HCT116 (cell line): ENCODE results near the gene KRT15. TPM values are rescaled to one million over a fixed set of nuclear protein-coding genes. Genes with fewer than 3 reads are reported as not detected.

Experiments used
- ATAC-seq: fragments of 200-7000 bp; cut with Tn5 transposase; 2 replicates; pipeline ENCODE4 v1.9.1; 2020; ENCODE audit warnings: mild to moderate bottlenecking, moderate library complexity
- BruUV-seq: library from RNA; stranded (reverse); fragments of 400-500 nt; replicated peaks from 2 replicates; lab custom pipeline; 2021; lab: Mats Ljungman, UMichigan
- CTCF ChIA-PET: fragments of 300-600 bp; sonication (Branson Sonifier 250); formaldehyde crosslinking; loops from one replicate; lab custom pipeline; 2021; ENCODE audit warnings: antibody characterized with exemption; lab: Charles Lee
- POLR2A ChIA-PET: fragments of 300-600, 350-600 bp; sonication (Branson Sonifier 250); formaldehyde crosslinking; loops from one replicate; lab custom pipeline; 2021; ENCODE audit warnings: antibody characterized with exemption; lab: Charles Lee
- RAD21 ChIA-PET, 2 experiments: fragments of 300-600 bp; sonication (Branson Sonifier 250); formaldehyde crosslinking; loops; one replicate each; lab custom pipeline; 2023; ENCODE audit warnings: low total read pairs in 2 of 2; ENCODE audit not compliant: uncharacterized antibody in 2 of 2, unreplicated experiment in 2 of 2, low non-redundant PET in 1 of 2; lab: Charles Lee
- DNase-seq: peaks from one replicate; pipeline ENCODE4 v3.0.0-alpha.2; 2010; ENCODE audit warnings: low read depth, low spot score
- H2AFZ ChIP-seq: fragments of 200-600 bp; shearing (Covaris generic), sonication (generic); 2 replicates; pipeline ENCODE4 v1.6.1; 2017; ENCODE audit warnings: low read depth, mixed run types, mixed read lengths, antibody characterized with exemption, low read length; ENCODE audit not compliant: poor library complexity, severe bottlenecking
- H3K27ac ChIP-seq: 2 replicates; pipeline ENCODE4 v1.5.1; 2012; ENCODE audit warnings: low read depth, low read length
- H3K27me3 ChIP-seq: fragments of 200-600 bp; sonication (generic); 2 replicates; pipeline ENCODE4 v1.6.1; 2016; ENCODE audit warnings: mixed run types, low read length, mixed read lengths; ENCODE audit not compliant: insufficient read depth
- H3K36me3 ChIP-seq, 2 experiments: fragments of 200-500 bp in 1 of 2; fragments of 200-600 bp in 1 of 2; sonication (Bioruptor generic) in 1 of 2; sonication (generic) in 1 of 2; 2 replicates each; pipeline versions ENCODE4 v1.5.1 to v1.6.1; 2014 to 2016; ENCODE audit warnings: low read length in 2 of 2, inconsistent platforms in 1 of 2, mixed read lengths in 1 of 2, mixed run types in 1 of 2; ENCODE audit not compliant: insufficient read depth in 2 of 2, control insufficient read depth in 1 of 2
- H3K4me1 ChIP-seq, 2 experiments: fragments of 200-600 bp in 1 of 2; sonication (generic) in 1 of 2; 2 replicates each; pipeline versions ENCODE4 v1.5.1 to v1.6.1; 2012 to 2017; ENCODE audit warnings: low read length in 2 of 2, inconsistent platforms in 1 of 2, mild to moderate bottlenecking in 1 of 2, mixed read lengths in 1 of 2, mixed run types in 1 of 2, moderate library complexity in 1 of 2; ENCODE audit not compliant: insufficient read depth in 2 of 2, control insufficient read depth in 1 of 2
- H3K4me2 ChIP-seq: fragments of 200-600 bp; sonication (generic); 2 replicates; pipeline ENCODE4 v1.6.1; 2017; ENCODE audit warnings: mixed run types, low read length, mixed read lengths
- H3K4me3 ChIP-seq, 2 experiments: fragments of 200-600 bp in 1 of 2; sonication (generic) in 1 of 2; replicated peaks in 1 of 2; 2 replicates each; pipeline ENCODE4 v1.5.1; 2011 to 2016; ENCODE audit warnings: low read length in 2 of 2, control low read depth in 1 of 2, low read depth in 1 of 2, mild to moderate bottlenecking in 1 of 2, mixed read lengths in 1 of 2, mixed run types in 1 of 2
- H3K79me2 ChIP-seq: fragments of 200-600 bp; sonication (generic); 2 replicates; pipeline ENCODE4 v1.6.1; 2017; ENCODE audit warnings: mild to moderate bottlenecking, mixed run types, low read length, moderate library complexity, mixed read lengths; ENCODE audit not compliant: insufficient read depth
- H3K9ac ChIP-seq: fragments of 200-600 bp; sonication (generic); 2 replicates; pipeline ENCODE4 v1.6.1; 2016; ENCODE audit warnings: low read length, mixed read lengths
- H3K9me2 ChIP-seq: fragments of 200-600 bp; sonication (generic), shearing (Covaris generic); 2 replicates; pipeline ENCODE4 v1.6.1; 2017; ENCODE audit warnings: mixed run types, mild to moderate bottlenecking, moderate library complexity; ENCODE audit not compliant: insufficient read depth
- H3K9me3 ChIP-seq, 2 experiments: fragments of 200-500 bp in 1 of 2; fragments of 200-600 bp in 1 of 2; sonication (Bioruptor generic) in 1 of 2; sonication (generic) in 1 of 2; 2 replicates each; pipeline ENCODE4 v1.6.1; 2014 to 2017; ENCODE audit warnings: low read length in 2 of 2, mixed read lengths in 2 of 2, inconsistent platforms in 1 of 2, low read depth in 1 of 2, mild to moderate bottlenecking in 1 of 2, mixed run types in 1 of 2, moderate library complexity in 1 of 2; ENCODE audit not compliant: control insufficient read depth in 1 of 2, insufficient read depth in 1 of 2
- H4K20me1 ChIP-seq: fragments of 200-600 bp; sonication (generic), shearing (Covaris generic); 2 replicates; pipeline ENCODE4 v1.6.1; 2017; ENCODE audit warnings: mixed run types, mild to moderate bottlenecking, moderate library complexity; ENCODE audit not compliant: insufficient read depth
- CBX3 ChIP-seq: IDR thresholded peaks from 2 replicates; pipeline ENCODE4 v1.6.1; 2012; ENCODE audit warnings: low read depth
- CEBPB ChIP-seq: IDR thresholded peaks from 2 replicates; pipeline ENCODE4 v1.6.1; 2012; ENCODE audit warnings: low read depth
- ELF1 ChIP-seq: IDR thresholded peaks from 2 replicates; pipeline ENCODE4 v1.6.1; 2012; ENCODE audit warnings: low read depth, borderline replicate concordance
- EZH2 ChIP-seq: fragments of 200-600 bp; sonication (generic); IDR thresholded peaks from 2 replicates; pipeline ENCODE4 v1.6.1; 2017; ENCODE audit warnings: antibody characterized with exemption, mixed run types
- FOSL1 ChIP-seq: IDR thresholded peaks from 2 replicates; pipeline ENCODE4 v1.6.1; 2012; ENCODE audit warnings: low read depth
- JUND ChIP-seq: IDR thresholded peaks from 2 replicates; pipeline ENCODE4 v1.6.1; 2012
- POLR2A ChIP-seq: IDR thresholded peaks from 2 replicates; pipeline ENCODE4 v1.7.0; 2011; ENCODE audit warnings: borderline replicate concordance; ENCODE audit not compliant: insufficient read depth, insufficient read length; ENCODE audit errors: extremely low read depth
- RAD21 ChIP-seq: IDR thresholded peaks from 2 replicates; pipeline ENCODE4 v1.6.1; 2012; ENCODE audit warnings: low read depth, mild to moderate bottlenecking
- SIN3A ChIP-seq: IDR thresholded peaks from 2 replicates; pipeline ENCODE4 v1.6.1; 2012; ENCODE audit warnings: low read depth
- TCF7L2 ChIP-seq: IDR thresholded peaks from 2 replicates; pipeline ENCODE4 v1.7.0; 2011; ENCODE audit warnings: borderline replicate concordance, inconsistent platforms; ENCODE audit not compliant: insufficient read depth, insufficient read length; ENCODE audit errors: extremely low read depth
- intact Hi-C: fragments of 100-400 bp; cut with micrococcal nuclease; formaldehyde crosslinking; loops from 2 replicates; pipeline ENCODE4 v1.10.0; 2022
- total RNA-seq: library from RNA; stranded (reverse); gene quantifications from one replicate; pipeline ENCODE4 v1.2.1, GENCODE V29; 2021; ENCODE audit not compliant: unreplicated experiment
- TF ChIP-seq, protein P1 (sequence below): IDR thresholded peaks from 2 replicates; pipeline ENCODE4 v1.6.1; 2012; ENCODE audit warnings: low read depth
- TF ChIP-seq, protein P2 (sequence below): IDR thresholded peaks from 2 replicates; pipeline ENCODE4 v1.6.1; 2012

KRT15 gene
- total RNA-seq, 1 experiment from 2014 or later: 37.1 TPM

DNA sequence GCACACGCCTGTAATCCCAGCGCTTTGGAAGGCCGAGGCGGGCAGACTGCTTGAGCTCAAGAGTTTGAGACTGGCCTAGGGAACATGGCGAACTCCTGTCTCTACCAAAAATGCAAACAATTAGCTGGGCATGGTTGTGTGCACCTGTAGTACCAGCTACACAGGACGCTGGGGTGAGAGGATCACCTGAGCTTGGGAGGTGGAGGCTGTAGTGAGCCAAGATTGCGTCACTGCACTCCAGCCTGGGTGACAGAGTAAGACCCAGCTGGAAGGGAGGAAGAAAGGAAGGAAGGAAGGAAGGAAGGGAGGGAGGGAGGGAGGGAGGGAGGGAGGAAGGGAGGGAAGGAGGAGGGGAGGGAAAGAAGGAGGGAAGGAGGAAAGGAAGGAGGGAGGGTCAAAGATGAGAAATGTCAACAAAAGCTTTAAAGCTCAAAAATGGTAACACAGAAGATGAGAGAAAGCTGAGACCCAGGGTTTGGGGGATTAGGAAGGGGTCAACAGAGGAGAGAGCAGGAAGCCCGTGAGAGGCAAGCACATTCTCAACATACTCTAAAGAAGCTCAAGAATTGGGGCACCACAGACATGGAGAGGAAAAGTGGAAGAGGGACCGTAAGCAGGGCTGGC lies 14.4 kb upstream of the KRT15 start:
- no peak for ATAC-seq
- intact Hi-C loops: no loop called here
- Histone ChIP-seq H3K27me3 (no peaks in the 10 kb centered on the region), H3K4me3 (no peak overlapping the region), H3K9ac (no peak overlapping the region)
- TF ChIP-seq CEBPB (peak; percentile 78), FOSL1 (no peak), EZH2 (no peak)
- TF ChIP-seq, protein P1, sequence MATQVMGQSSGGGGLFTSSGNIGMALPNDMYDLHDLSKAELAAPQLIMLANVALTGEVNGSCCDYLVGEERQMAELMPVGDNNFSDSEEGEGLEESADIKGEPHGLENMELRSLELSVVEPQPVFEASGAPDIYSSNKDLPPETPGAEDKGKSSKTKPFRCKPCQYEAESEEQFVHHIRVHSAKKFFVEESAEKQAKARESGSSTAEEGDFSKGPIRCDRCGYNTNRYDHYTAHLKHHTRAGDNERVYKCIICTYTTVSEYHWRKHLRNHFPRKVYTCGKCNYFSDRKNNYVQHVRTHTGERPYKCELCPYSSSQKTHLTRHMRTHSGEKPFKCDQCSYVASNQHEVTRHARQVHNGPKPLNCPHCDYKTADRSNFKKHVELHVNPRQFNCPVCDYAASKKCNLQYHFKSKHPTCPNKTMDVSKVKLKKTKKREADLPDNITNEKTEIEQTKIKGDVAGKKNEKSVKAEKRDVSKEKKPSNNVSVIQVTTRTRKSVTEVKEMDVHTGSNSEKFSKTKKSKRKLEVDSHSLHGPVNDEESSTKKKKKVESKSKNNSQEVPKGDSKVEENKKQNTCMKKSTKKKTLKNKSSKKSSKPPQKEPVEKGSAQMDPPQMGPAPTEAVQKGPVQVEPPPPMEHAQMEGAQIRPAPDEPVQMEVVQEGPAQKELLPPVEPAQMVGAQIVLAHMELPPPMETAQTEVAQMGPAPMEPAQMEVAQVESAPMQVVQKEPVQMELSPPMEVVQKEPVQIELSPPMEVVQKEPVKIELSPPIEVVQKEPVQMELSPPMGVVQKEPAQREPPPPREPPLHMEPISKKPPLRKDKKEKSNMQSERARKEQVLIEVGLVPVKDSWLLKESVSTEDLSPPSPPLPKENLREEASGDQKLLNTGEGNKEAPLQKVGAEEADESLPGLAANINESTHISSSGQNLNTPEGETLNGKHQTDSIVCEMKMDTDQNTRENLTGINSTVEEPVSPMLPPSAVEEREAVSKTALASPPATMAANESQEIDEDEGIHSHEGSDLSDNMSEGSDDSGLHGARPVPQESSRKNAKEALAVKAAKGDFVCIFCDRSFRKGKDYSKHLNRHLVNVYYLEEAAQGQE: no peak
- TF ChIP-seq, all 23 proteins: peak for 1
- Histone ChIP-seq H3K79me2 (peaks cover 14% of the 10 kb centered on the region; the same call in 1 of the 2 replicates), H3K36me3 (no peaks in the 10 kb centered on the region), H3K9me3 (no peaks in the 10 kb centered on the region), H2AFZ (no peak overlapping the region), H3K27ac (no peak overlapping the region), H3K9me2 (no peaks in the 10 kb centered on the region), H3K4me2 (no peak overlapping the region), H3K4me1 (peaks cover 41 to 80% of the 10 kb centered on the region in 2 experiments), H4K20me1 (no peaks in the 10 kb centered on the region)
- POLR2A ChIA-PET: interaction anchor here (1.1 to 2.5 kb wide), 5 partner anchors 9 to 155 kb away, joined by 3 to 10 read pairs (median 5); partner anchors contain the start of gene EIF1
- CTCF ChIA-PET: interaction anchor here (0.7 to 1.5 kb wide), 3 partner anchors 16 to 130 kb away, joined by 3 to 7 read pairs (median 3); no protein-coding TSS in a partner anchor
- no peak for DNase-seq
- RAD21 ChIA-PET: no interaction called here
- no TSS peak for BruUV-seq

DNA sequence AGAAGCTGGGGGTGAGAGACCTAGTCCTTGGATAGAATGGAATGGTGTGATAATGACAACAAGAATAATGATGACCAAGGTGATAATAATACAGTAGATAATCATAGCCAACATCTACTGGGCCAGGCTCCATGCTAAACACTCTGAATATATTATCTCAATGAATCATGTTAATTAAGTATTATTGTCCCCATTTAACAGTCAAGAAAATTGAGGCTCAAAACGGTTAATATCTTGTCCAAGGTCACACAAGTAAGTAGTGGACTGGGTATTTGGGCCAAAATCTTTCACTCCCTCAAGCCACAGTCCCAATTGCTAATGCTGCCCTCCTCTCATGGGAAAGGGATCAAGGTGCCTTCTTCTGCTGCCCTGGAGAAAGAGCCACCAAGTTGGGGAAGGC lies 13.3 kb upstream of the KRT15 start:
- POLR2A ChIA-PET: interaction anchor here (1.1 to 2.5 kb wide), 5 partner anchors 10 to 156 kb away, joined by 3 to 10 read pairs (median 5); partner anchors contain the start of gene EIF1
- H2AFZ ChIP-seq: no peak overlapping the region
- H3K4me1 ChIP-seq: peaks cover 41 to 74% of the 10 kb centered on the region in 2 experiments

More for the DNA sequence above, 13.3 kb upstream of the KRT15 start:
- Histone ChIP-seq H3K36me3 (peaks cover 0 to 9% of the 10 kb centered on the region in 2 experiments; a peak in 3 of 4 replicates), H3K4me3 (no peak overlapping the region), H3K9ac (no peak overlapping the region), H3K9me3 (no peaks in the 10 kb centered on the region), H3K4me2 (no peak overlapping the region), H3K9me2 (no peaks in the 10 kb centered on the region), H3K27me3 (no peaks in the 10 kb centered on the region), H4K20me1 (no peaks in the 10 kb centered on the region; the same call in 1 of the 2 replicates), H3K27ac (no peak overlapping the region), H3K79me2 (peaks cover 25% of the 10 kb centered on the region)
- intact Hi-C loops: no loop called here
- DNase-seq: no peak
- BruUV-seq: no TSS peak
- CTCF ChIA-PET: no interaction called here
- RAD21 ChIA-PET: no interaction called here
- TF ChIP-seq FOSL1 (no peak), TCF7L2 (no peak), SIN3A (no peak), RAD21 (no peak), CBX3 (no peak), POLR2A (no peak), JUND (no peak), ELF1 (no peak)
- TF ChIP-seq, protein P2, sequence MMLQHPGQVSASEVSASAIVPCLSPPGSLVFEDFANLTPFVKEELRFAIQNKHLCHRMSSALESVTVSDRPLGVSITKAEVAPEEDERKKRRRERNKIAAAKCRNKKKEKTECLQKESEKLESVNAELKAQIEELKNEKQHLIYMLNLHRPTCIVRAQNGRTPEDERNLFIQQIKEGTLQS: no peak
- TF ChIP-seq, all 23 proteins: peak for 0
- no peak for ATAC-seq
